Prostate gland (tissue), 2 donors: ENCODE measurements around the gene PHF12.

Experiments
- POLR2AphosphoS5 ChIP-seq: sonication (generic); formaldehyde crosslinking; IDR thresholded peaks from one replicate; pipeline ENCODE4 v1.6.1; 2017; ENCODE audit warnings: antibody characterized with exemption
- TF ChIP-seq, protein P1 (sequence below), 4 experiments: fragments of 200-600 bp in 2 of 4; fragments of 450-650 bp in 2 of 4; sonication (generic) in 2 of 4; IDR thresholded peaks; 1 replicate in 3 of 4; 2 replicates in 1 of 4; pipeline ENCODE4 v1.5.1; 2016 to 2019; ENCODE audit warnings: antibody characterized with exemption in 4 of 4, mild to moderate bottlenecking in 2 of 4, moderate library complexity in 2 of 4

DNA sequence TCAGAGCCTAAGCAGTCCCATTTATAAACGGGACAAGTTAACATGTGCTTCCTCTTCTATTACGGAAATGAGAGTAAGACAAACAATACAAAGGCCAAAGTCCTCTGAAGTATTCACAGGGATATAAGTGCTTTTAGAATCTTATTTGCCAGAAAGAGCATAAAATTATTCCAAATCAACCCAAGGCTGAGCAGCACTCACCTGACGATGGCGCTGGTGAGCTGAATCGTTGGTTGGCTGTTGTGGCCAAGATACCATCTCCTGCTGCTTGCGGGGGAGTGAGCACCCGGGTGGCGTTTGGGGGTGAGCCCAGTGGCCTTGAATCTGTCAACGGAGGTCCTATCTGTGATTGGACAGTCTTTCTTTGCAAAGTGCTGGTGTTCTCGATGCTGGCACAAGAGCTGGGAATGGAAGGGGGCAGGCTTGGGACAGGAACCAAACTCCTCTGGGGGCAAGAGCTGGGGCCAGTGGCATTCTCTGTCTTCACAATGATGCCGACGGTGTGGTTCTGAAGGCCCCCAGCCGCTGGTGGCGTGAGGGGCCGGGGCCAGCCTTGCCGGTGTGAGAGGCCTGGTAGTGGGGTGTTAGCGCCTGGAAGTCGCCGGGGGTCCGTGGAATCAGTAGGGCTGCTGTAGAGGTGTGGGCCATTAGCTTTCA lies 38.9 kb downstream of the PHF12 start:
- TF ChIP-seq, protein P1, sequence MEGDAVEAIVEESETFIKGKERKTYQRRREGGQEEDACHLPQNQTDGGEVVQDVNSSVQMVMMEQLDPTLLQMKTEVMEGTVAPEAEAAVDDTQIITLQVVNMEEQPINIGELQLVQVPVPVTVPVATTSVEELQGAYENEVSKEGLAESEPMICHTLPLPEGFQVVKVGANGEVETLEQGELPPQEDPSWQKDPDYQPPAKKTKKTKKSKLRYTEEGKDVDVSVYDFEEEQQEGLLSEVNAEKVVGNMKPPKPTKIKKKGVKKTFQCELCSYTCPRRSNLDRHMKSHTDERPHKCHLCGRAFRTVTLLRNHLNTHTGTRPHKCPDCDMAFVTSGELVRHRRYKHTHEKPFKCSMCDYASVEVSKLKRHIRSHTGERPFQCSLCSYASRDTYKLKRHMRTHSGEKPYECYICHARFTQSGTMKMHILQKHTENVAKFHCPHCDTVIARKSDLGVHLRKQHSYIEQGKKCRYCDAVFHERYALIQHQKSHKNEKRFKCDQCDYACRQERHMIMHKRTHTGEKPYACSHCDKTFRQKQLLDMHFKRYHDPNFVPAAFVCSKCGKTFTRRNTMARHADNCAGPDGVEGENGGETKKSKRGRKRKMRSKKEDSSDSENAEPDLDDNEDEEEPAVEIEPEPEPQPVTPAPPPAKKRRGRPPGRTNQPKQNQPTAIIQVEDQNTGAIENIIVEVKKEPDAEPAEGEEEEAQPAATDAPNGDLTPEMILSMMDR (IDR thresholded peaks at IDR 0.05): no peak
- TF ChIP-seq POLR2AphosphoS5: no peak
